SK-N-SH (cell line): ENCODE data around the gene CHRNG. TPM values are rescaled to one million over a fixed set of nuclear protein-coding genes. Genes with fewer than 3 reads are reported as not detected.
"Not testable (repeated sequence)": the region's sequence is repeated elsewhere in the genome, so short reads cannot be mapped to it uniquely, and the experiment has no call there.

Experiments used
- CTCF ChIA-PET: fragments of 300-600, 350-600 bp; formaldehyde crosslinking; extraction: SDS; loops from one replicate; lab custom pipeline; 2021; lab: Yijun Ruan, JAX
- POLR2A ChIA-PET: fragments of 350-600 bp; sonication (Branson Sonifier 250); formaldehyde crosslinking; extraction: SDS; loops from one replicate; lab custom pipeline; 2020; ENCODE audit warnings: antibody characterized with exemption, inconsistent platforms; lab: Yijun Ruan, JAX
- DNase-seq: peaks from one replicate; pipeline ENCODE4 v3.0.0; 2012
- H2AFZ ChIP-seq: fragments of 200-600 bp; sonication (generic); 2 replicates; pipeline ENCODE4 v1.8.1; 2016; ENCODE audit warnings: antibody characterized with exemption, mild to moderate bottlenecking, low read depth
- H3F3A ChIP-seq: fragments of 200-600 bp; sonication (generic); replicated peaks from 2 replicates; pipeline ENCODE3; 2016; ENCODE audit warnings: antibody characterized with exemption, mild to moderate bottlenecking; ENCODE audit not compliant: insufficient read depth
- H3K27ac ChIP-seq, 2 experiments: fragments of 200-500 bp in 1 of 2; fragments of 200-600 bp in 1 of 2; sonication (Bioruptor generic) in 1 of 2; sonication (generic), shearing (Covaris generic) in 1 of 2; 2 replicates each; pipeline versions ENCODE4 v1.5.1 to v1.6.1; 2014 to 2016; ENCODE audit warnings: low read depth in 2 of 2, inconsistent platforms in 1 of 2, low read length in 1 of 2, mild to moderate bottlenecking in 1 of 2, mixed read lengths in 1 of 2
- H3K27me3 ChIP-seq: fragments of 200-600 bp; sonication (generic), shearing (Covaris generic); 2 replicates; pipeline ENCODE4 v1.6.1; 2016; ENCODE audit warnings: mixed run types; ENCODE audit not compliant: insufficient read depth
- H3K36me3 ChIP-seq, 2 experiments: fragments of 200-500 bp in 1 of 2; fragments of 200-600 bp in 1 of 2; sonication (Bioruptor generic) in 1 of 2; sonication (generic) in 1 of 2; replicated peaks in 1 of 2; 2 replicates each; pipeline versions ENCODE3 to v1.5.1; 2014 to 2016; ENCODE audit warnings: low read length in 1 of 2, mild to moderate bottlenecking in 1 of 2; ENCODE audit not compliant: insufficient read depth in 2 of 2, control insufficient read depth in 1 of 2
- H3K4me1 ChIP-seq, 2 experiments: fragments of 200-500 bp in 1 of 2; fragments of 200-600 bp in 1 of 2; sonication (Bioruptor generic) in 1 of 2; sonication (generic), shearing (Covaris generic) in 1 of 2; 2 replicates each; pipeline versions ENCODE4 v1.5.1 to v1.6.1; 2014 to 2016; ENCODE audit warnings: low read depth in 1 of 2, low read length in 1 of 2, mixed run types in 1 of 2; ENCODE audit not compliant: insufficient read depth in 2 of 2, control insufficient read depth in 1 of 2
- H3K4me2 ChIP-seq: fragments of 200-600 bp; sonication (generic), shearing (Covaris generic); 2 replicates; pipeline ENCODE4 v1.6.1; 2017; ENCODE audit warnings: mixed run types
- H3K4me3 ChIP-seq, 2 experiments: fragments of 200-500 bp in 1 of 2; fragments of 200-600 bp in 1 of 2; sonication (Bioruptor generic) in 1 of 2; sonication (generic), shearing (Covaris generic) in 1 of 2; 2 replicates each; pipeline versions ENCODE4 v1.5.1 to v1.8.1; 2014 to 2016; ENCODE audit warnings: low read depth in 2 of 2, inconsistent platforms in 1 of 2, low read length in 1 of 2, mild to moderate bottlenecking in 1 of 2, mixed read lengths in 1 of 2, moderate library complexity in 1 of 2
- H3K79me2 ChIP-seq: fragments of 200-600 bp; sonication (generic); 2 replicates; pipeline ENCODE4 v1.8.1; 2017; ENCODE audit warnings: mild to moderate bottlenecking; ENCODE audit not compliant: insufficient read depth
- H3K9ac ChIP-seq: fragments of 200-600 bp; sonication (generic); 2 replicates; pipeline ENCODE4 v1.6.1; 2017; ENCODE audit warnings: mixed run types
- H3K9me2 ChIP-seq: fragments of 200-600 bp; sonication (generic); 2 replicates; pipeline ENCODE4 v1.6.1; 2017; ENCODE audit warnings: mixed run types
- H3K9me3 ChIP-seq: fragments of 200-600 bp; sonication (generic); 2 replicates; pipeline ENCODE4 v1.6.1; 2017; ENCODE audit warnings: mixed run types, mild to moderate bottlenecking, moderate library complexity
- H4K20me1 ChIP-seq: fragments of 200-600 bp; sonication (generic); 2 replicates; pipeline ENCODE4 v1.6.1; 2017; ENCODE audit warnings: mild to moderate bottlenecking, mixed run types; ENCODE audit not compliant: insufficient read depth
- CTCF ChIP-seq: fragments of 200-600 bp; sonication (generic); IDR thresholded peaks from 2 replicates; pipeline ENCODE4 v1.6.1; 2017; ENCODE audit warnings: antibody characterized with exemption, mild to moderate bottlenecking, moderate library complexity
- EP300 ChIP-seq, 2 experiments: IDR thresholded peaks; 2 replicates each; pipeline versions ENCODE4 v1.4.0 to v1.6.1; 2012; ENCODE audit warnings: borderline replicate concordance in 1 of 2, low read depth in 1 of 2, low read length in 1 of 2
- FOSL2 ChIP-seq: IDR thresholded peaks from 2 replicates; pipeline ENCODE4 v1.4.0; 2012; ENCODE audit warnings: low read depth, mild to moderate bottlenecking, moderate library complexity, borderline replicate concordance
- MAX ChIP-seq: IDR thresholded peaks from 2 replicates; pipeline ENCODE4 v1.4.0; 2012; ENCODE audit warnings: low read depth
- MXI1 ChIP-seq: IDR thresholded peaks from 2 replicates; pipeline ENCODE4 v1.6.1; 2012; ENCODE audit warnings: mild to moderate bottlenecking, low read depth, low read length, improper control_type of control experiment
- NRF1 ChIP-seq: IDR thresholded peaks from 2 replicates; pipeline ENCODE4 v1.6.1; 2012; ENCODE audit warnings: low read depth, mild to moderate bottlenecking, low read length
- POLR2AphosphoS5 ChIP-seq: IDR thresholded peaks from 2 replicates; pipeline ENCODE4 v1.6.1; 2012; ENCODE audit warnings: low read depth, low read length
- RAD21 ChIP-seq: IDR thresholded peaks from 2 replicates; pipeline ENCODE4 v1.6.1; 2012; ENCODE audit warnings: mild to moderate bottlenecking, low read length
- RCOR1 ChIP-seq: fragments of 150-350 bp; IDR thresholded peaks from 2 replicates; pipeline ENCODE4 v1.6.1; 2017; ENCODE audit warnings: antibody characterized with exemption, low read length
- SIN3A ChIP-seq: IDR thresholded peaks from 2 replicates; pipeline ENCODE4 v1.6.1; 2012; ENCODE audit warnings: low read depth, mild to moderate bottlenecking, low read length, moderate library complexity, borderline replicate concordance
- TAF1 ChIP-seq: IDR thresholded peaks from 2 replicates; pipeline ENCODE4 v1.6.1; 2012; ENCODE audit warnings: low read depth, mild to moderate bottlenecking, low read length, moderate library complexity, borderline replicate concordance
- WGBS: methylation state at CpG from one replicate; pipeline ENCODE4 v1.1.6; 2017; ENCODE audit warnings: low lambda C conversion rate; 5-methylcytosine and 5-hydroxymethylcytosine counted together
- polyA plus RNA-seq, 3 experiments: library from polyadenylated mRNA; depleted of rRNA; stranded (reverse); fragments of >200 nt; gene quantifications; 2 replicates each; pipeline ENCODE4 v1.2.3, GENCODE V29; 2012

CHRNG gene
- polyA plus RNA-seq, 1 of the 3 experiments (the other 2 are of a cell fraction) = not detected

GRCh38 chr2:232570481-232570880 lies 31.0 kb downstream of the CHRNG start:
- CTCF ChIA-PET = interaction anchor here (2.3 kb wide), 1 partner anchor 10 kb away, joined by 6 read pairs; no protein-coding TSS in a partner anchor
- H3K4me3 ChIP-seq, H2AFZ ChIP-seq, H3K9ac ChIP-seq, POLR2A ChIA-PET, H3K4me1 ChIP-seq, H3K79me2 ChIP-seq, H3K4me2 ChIP-seq, DNase-seq, H4K20me1 ChIP-seq, H3F3A ChIP-seq, H3K9me2 ChIP-seq, H3K27me3 ChIP-seq, H3K9me3 ChIP-seq, H3K27ac ChIP-seq: not testable (repeated sequence)
- 91% methylated on average over 6 of the region's 6 CpGs for WGBS
- H3K36me3 ChIP-seq = peaks cover 67 to 76% of the 10 kb centered on the region in 2 experiments

- no peak overlapping the region for H3K4me3 ChIP-seq
- H3K79me2 ChIP-seq = no peaks in the 10 kb centered on the region
- no peak overlapping the region for H3K9ac ChIP-seq
- H3K4me1 ChIP-seq = no peaks in the 10 kb centered on the region
- POLR2A ChIA-PET = no interaction called here
- H2AFZ ChIP-seq = no peak overlapping the region
- no peaks in the 10 kb centered on the region for H4K20me1 ChIP-seq
- H3K27ac ChIP-seq = no peak overlapping the region
- H3K36me3 ChIP-seq = peaks cover 61 to 76% of the 10 kb centered on the region in 2 experiments
- 84% methylated on average over 7 of the region's 7 CpGs for WGBS
- H3K27me3 ChIP-seq = no peaks in the 10 kb centered on the region
- TF ChIP-seq RCOR1 (no peak), POLR2AphosphoS5 (no peak), EP300 (IDR thresholded peaks at IDR 0.05; ENCODE audit: borderline replicate concordance in 1 of 2, low read depth in 1 of 2, low read length in 1 of 2) (no peak), MAX (no peak)
- TF ChIP-seq, all 33 proteins: peak for 0
- H3K4me2 ChIP-seq = no peak overlapping the region
- H3F3A ChIP-seq = no peaks in the 10 kb centered on the region
- DNase-seq = no peak
- no peaks in the 10 kb centered on the region for H3K9me3 ChIP-seq
- CTCF ChIA-PET = interaction anchor here (1.3 to 2.3 kb wide), 2 partner anchors 9 to 11 kb away, joined by 4 to 6 read pairs; no protein-coding TSS in a partner anchor
- no peaks in the 10 kb centered on the region for H3K9me2 ChIP-seq
These were observed 31.6 kb downstream of the CHRNG start for GRCh38 chr2:232571026-232571474.

- no peak overlapping the region for H3K4me3 ChIP-seq
- H2AFZ ChIP-seq = no peak overlapping the region
- H3K79me2 ChIP-seq = no peaks in the 10 kb centered on the region
- H3K27me3 ChIP-seq = no peaks in the 10 kb centered on the region
- no peaks in the 10 kb centered on the region for H3K9me3 ChIP-seq
- H3F3A ChIP-seq = no peaks in the 10 kb centered on the region
- no peaks in the 10 kb centered on the region for H4K20me1 ChIP-seq
- DNase-seq = no peak
- H3K4me1 ChIP-seq = 0 out of 4 replicates have a peak, but pooled peaks cover 0 to 4% of the 10 kb centered on the region in 2 experiments
- no peak overlapping the region for H3K9ac ChIP-seq
- ChIA-PET POLR2A (no interaction called here), CTCF (interaction anchor here (0.7 kb wide), 1 partner anchor 224 kb away, joined by 3 read pairs; no protein-coding TSS in a partner anchor)
- no peak overlapping the region for H3K27ac ChIP-seq
- H3K36me3 ChIP-seq = peaks cover 44 to 66% of the 10 kb centered on the region in 2 experiments
- TF ChIP-seq CTCF (no peak), RAD21 (no peak), EP300 (IDR thresholded peaks at IDR 0.05; ENCODE audit: borderline replicate concordance in 1 of 2, low read depth in 1 of 2, low read length in 1 of 2) (no peak), FOSL2 (no peak), TAF1 (no peak), MXI1 (no peak), SIN3A (no peak), NRF1 (no peak)
- H3K9me2 ChIP-seq = no peaks in the 10 kb centered on the region
- no peak overlapping the region for H3K4me2 ChIP-seq
These were observed 33.5 kb downstream of the CHRNG start for GRCh38 chr2:232573042-232573441.
